Left ventricle myocardium superior (tissue), 1 donor: ENCODE measurements around the gene EDC4. TPM values are rescaled to one million over a fixed set of nuclear protein-coding genes. Genes with fewer than 3 reads are reported as not detected.
"Not testable (repeated sequence)": the region's sequence is repeated elsewhere in the genome, so short reads cannot be mapped to it uniquely, and the experiment has no call there.

Source experiments
- ATAC-seq: fragments of 200-7000 bp; cut with Tn5 transposase; one replicate; pipeline ENCODE4 v1.9.1; 2020; ENCODE audit warnings: mild to moderate bottlenecking, moderate library complexity
- DNase-seq: peaks from one replicate; pipeline ENCODE4 v3.0.0-alpha.2; 2020
- intact Hi-C: fragments of 100-400 bp; cut with micrococcal nuclease; formaldehyde crosslinking; loops from one replicate; pipeline ENCODE4 v1.11.0; 2022
- total RNA-seq: library from RNA; stranded (reverse); fragmentation: NEBNext Ultra II Directional; extraction: Animal tissue kit (Norgen Biotek cat#: 25700); gene quantifications from one replicate; pipeline ENCODE4 v1.2.1, GENCODE V29; 2021
- donor health status: DM: no; HTN: yes; CAD: no; lungs with severe emphysema.

Gene EDC4
- total RNA-seq, 1 donor from 2014 or later: 31.8 TPM

- ATAC-seq (peak; percentile 98), DNase-seq (peak; percentile 98)
- intact Hi-C loops: no loop called here
These were observed 20.3 kb downstream of the EDC4 start, which contains the start of gene PSKH1 for GRCh38 chr16:67892899-67893742. Gene PSKH1, plus strand, starts transcription at chr16:67893254. Its CDS starts 15,496 bp downstream, at chr16:67908750.

- DNase-seq: no peak
These were observed 21.0 kb downstream of the EDC4 start for GRCh38 chr16:67893743-67894399.

DNA sequence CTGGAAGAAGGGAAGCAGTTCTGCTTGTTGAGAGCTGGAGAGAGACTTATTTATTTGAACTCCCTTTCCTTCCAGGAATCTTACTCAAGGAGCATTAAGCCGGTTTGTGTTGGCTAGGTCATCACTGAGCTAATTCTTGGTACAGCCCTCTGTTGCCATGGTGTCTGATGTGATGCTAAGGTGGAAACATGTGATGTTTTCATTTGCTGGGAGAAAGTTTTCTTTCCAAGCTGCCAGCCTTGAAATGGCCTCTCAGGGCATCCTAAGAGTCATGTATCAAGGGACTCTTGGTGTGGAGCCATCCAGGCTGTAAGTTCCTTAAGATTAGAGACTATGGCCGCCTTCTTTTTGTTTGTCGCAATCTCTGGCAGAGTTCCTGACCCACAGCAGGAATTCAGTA, 24.4 kb downstream of the EDC4 start:
- intact Hi-C loops: no loop called here
- DNase-seq (no peak), ATAC-seq (no peak)

More at GRCh38 chr16:67893743-67894399, 21.0 kb downstream of the EDC4 start:
- intact Hi-C loops: no loop called here
- no peak for ATAC-seq

DNA sequence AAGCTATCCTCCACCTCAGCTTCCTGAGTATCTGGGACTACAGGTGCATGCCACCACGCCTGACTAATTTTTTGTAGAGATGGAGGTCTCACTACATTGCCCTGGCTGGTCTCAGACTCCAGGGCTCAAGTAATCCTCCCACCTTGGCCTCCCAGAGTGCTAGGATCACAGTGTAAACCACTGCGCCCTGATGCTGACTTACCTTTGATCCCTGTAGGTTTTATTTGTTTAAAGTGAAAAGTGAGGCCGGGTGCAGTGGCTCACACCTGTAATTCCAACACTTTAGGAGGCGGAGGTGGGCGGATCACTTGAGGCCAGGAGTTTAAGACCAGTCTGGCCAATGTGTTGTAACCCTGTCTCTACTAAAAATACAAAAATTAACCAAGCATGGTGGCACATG, 28.9 kb downstream of the EDC4 start:
- no peak for ATAC-seq
- intact Hi-C loops: no loop called here

DNA sequence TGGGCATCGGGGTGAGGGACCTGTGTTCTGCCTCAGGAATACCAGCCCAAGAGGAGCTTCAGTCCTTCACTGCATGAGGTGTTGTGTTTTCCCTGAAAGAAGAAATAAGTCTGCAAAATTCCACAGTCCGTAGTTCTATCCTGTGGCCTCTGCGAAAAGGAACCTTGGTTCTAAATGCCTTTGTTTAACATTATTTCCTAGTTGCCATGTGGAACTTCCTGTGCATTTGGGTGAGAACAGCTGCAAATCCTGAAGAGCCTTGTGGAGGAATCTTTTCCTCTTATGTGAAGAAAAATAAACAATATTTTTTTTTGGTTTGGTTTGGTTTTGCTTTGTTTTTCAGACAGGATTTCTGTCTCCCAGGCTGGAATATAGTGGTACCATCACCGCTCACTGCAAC, 30.0 kb downstream of the EDC4 start:
- intact Hi-C loops: no loop called here
- ATAC-seq (no peak), DNase-seq (no peak)

More for the DNA sequence above, 28.9 kb downstream of the EDC4 start:
- DNase-seq: no peak

GRCh38 chr16:67907397-67908180, 34.7 kb downstream of the EDC4 start:
- ATAC-seq (no peak), DNase-seq (no peak)
- intact Hi-C loops: no loop called here

- intact Hi-C loops: no loop called here
- no peak for DNase-seq
- peak; percentile 14 for ATAC-seq
These were observed 36.3 kb downstream of the EDC4 start for GRCh38 chr16:67909056-67909742.

DNA sequence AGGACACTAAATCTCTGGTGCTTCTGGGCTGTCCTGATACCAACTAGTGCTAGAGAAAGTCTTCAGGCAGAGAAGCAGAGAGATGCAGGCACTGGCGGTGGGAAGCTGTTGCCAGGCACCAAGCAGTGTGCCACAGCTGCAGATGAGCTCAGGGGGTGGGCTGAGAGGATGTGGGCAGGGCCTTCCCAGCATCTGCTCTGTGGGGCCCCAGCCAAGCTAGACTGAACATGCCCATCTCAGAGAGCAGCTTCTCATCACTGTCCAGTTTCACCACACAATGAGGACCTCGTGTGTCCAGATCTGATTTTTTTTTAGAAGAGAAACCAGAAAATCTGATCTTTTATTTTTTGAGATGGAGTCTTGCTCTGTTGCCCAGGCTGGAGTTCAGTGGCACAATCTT, 37.3 kb downstream of the EDC4 start:
- no peak for DNase-seq
- intact Hi-C loops: no loop called here
- ATAC-seq: no peak

- no peak for ATAC-seq
- intact Hi-C loops: no loop called here
- no peak for DNase-seq
These were observed 42.1 kb downstream of the EDC4 start for GRCh38 chr16:67914758-67915495.

- DNase-seq, intact Hi-C loops, ATAC-seq: not testable (repeated sequence)
These were observed 42.6 kb downstream of the EDC4 start for GRCh38 chr16:67915496-67915769.

DNA sequence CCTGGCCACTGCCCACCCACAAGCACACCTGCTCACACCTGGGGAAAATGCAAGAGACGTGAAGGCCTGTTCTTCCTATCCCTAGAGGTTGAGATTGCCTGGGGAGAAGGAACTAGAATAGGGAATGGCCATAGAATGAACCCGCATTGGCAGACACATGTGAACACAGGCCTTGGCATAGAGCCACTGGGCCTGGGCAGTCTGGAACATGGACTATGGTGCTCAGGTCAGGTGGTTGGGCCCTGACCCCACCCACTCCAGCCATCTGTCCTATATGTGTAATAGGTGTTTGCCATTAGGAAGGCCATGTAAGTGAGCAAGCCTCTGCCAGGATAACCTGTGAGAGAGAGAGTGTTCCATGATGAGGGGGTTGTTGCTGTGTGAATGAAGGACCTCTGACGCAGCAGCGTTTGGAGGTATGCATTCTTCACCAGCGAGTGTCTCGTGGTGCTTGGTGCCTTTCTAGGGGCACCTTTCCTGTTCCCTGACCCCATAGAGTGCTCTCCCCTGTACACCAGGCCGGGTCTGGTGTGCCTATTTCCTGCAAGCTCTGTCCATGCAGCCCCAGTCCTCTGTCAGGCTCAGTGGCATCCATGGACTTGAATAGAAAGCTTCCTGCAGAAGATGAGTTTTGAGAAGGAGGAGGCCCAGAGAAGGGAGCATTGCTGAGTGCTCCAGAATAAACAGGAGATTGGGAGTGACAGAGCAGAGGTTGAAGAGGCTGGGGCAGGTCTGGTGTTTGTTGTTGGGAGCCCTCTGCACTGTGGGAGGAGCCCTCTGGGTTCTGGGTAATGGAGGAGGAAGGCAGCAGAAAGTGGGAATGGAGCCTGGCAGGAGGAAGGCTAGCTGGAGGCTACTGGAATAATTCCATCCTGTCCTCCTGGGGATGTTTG, 43.2 kb downstream of the EDC4 start:
- intact Hi-C loops: no loop called here
- peak; percentile 27 for ATAC-seq
- peak; percentile 50 for DNase-seq

GRCh38 chr16:67917140-67917851, 44.4 kb downstream of the EDC4 start:
- DNase-seq (peak; percentile 74), ATAC-seq (peak; percentile 87)
- intact Hi-C loops: no loop called here

DNA sequence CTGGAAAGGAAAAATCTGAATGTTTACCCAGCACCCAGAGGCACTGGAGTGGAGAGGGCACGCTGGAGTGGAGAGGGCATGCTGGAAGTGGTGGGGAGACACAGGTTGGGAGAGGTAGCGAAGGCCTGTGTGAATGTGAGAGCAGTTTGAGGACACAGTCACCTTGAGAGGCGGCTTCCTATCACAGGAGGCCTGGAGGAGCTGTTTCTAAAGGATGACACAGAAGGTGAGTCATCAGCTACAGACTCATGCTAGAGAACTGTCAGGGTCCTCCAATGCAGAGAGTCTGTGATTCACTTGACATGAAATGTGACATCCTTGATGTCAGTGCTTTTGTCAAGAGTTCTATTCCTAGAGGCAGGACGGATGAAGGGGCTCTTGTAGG, 45.0 kb downstream of the EDC4 start:
- no peak for DNase-seq
- peak; percentile 29 for ATAC-seq
- intact Hi-C loops: no loop called here

GRCh38 chr16:67919622-67920221, 46.9 kb downstream of the EDC4 start:
- DNase-seq: no peak
- intact Hi-C loops: no loop called here
- no peak for ATAC-seq

GRCh38 chr16:67922221-67922620, 49.4 kb downstream of the EDC4 start:
- intact Hi-C loops: no loop called here
- no peak for ATAC-seq
- DNase-seq: no peak

DNA sequence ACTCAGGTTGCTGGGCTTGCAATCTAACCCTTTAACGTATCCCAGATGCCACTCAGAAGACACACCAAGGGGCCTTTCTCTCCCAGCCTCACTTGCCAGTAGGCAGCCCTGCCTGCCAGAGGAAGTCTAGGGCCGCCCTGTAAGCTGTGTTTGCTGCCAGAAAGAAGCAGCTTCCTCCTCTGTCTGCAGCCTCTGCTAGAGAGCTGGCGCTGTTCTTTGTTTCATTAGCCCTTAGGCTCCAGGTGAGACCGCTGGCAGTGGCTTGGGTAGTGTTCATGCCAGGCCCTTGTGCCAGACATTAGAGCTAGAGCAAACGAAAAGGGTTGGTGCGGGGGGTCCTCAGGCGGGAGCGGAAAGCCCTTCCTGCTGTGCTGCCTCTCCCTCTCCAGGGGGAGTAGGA, 49.9 kb downstream of the EDC4 start:
- DNase-seq: no peak
- intact Hi-C loops: no loop called here
- ATAC-seq: no peak
